ENCODE data around the gene POLR2J. TPM values are rescaled to one million over a fixed set of nuclear protein-coding genes. Genes with fewer than 3 reads are reported as not detected.
"Not testable (repeated sequence)": the region's sequence is repeated elsewhere in the genome, so short reads cannot be mapped to it uniquely, and the experiment has no call there.

The POLR2J gene
- 100 to 1,000 TPM; 103 to 115 (median 115) TPM for polyA plus RNA-seq

DNA sequence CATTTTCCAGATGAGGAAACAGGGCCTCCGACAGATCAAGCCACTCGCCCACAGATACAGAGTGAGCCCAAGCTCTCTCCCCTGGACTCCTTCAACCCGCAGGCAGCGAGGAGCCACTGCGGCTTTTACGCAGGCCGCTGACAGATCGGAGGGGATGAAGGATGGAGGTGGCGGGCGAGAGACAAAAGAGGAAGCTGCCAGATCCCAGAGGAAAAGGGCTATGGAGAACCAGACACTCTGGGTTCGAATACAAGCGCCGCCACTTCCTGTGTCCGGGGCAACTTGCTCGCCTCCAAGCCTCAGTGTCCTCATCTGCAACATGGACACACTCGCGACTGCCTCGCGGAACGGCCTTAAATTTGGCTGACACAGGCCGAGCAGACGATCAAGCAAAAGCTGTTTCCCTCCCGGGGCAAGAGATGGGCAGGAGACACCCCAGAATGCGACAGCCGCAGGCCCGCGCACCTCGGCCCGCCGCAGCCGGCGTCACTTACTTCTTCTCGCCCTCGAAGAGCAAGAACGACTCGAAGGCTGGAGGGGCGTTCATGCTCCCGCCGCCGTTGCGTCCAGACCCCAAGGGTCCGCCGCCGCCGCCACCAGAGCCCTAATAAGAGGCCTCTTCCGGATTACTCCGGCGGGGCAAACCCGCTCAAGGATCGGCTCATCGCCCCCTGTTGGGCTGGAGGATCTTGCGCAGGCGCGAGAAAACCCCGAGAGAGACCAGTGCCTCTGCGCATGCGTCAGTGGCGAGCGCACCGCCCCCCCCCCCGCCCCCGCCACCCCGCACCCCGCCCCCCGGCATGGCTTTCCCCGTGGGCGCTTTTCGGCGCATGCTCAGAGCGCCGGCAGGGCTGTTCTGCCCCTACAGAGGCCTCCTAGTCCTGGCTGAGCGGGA, at the start of gene POLR2J:
Gene POLR2J, minus strand, starts transcription at position 609 of the 895 bp plus-strand sequence. Its CDS starts 62 bp downstream, at position 547.
- Mint-ChIP-seq H3K4me3 (peak within 1 kb of the TSS; percentile 85 to 92 (median 88)), H3K27ac (peak within 1 kb of the TSS; percentile 64 to 90 (median 77))
- not testable (repeated sequence) for H3K36me3 Mint-ChIP-seq; H3K27me3 Mint-ChIP-seq (ENCODE audit: low read depth in 3 of 3); H3K9me3 Mint-ChIP-seq; H3K4me1 Mint-ChIP-seq
- DNase-seq = peak; percentile 85 to 92 (median 91)

DNA sequence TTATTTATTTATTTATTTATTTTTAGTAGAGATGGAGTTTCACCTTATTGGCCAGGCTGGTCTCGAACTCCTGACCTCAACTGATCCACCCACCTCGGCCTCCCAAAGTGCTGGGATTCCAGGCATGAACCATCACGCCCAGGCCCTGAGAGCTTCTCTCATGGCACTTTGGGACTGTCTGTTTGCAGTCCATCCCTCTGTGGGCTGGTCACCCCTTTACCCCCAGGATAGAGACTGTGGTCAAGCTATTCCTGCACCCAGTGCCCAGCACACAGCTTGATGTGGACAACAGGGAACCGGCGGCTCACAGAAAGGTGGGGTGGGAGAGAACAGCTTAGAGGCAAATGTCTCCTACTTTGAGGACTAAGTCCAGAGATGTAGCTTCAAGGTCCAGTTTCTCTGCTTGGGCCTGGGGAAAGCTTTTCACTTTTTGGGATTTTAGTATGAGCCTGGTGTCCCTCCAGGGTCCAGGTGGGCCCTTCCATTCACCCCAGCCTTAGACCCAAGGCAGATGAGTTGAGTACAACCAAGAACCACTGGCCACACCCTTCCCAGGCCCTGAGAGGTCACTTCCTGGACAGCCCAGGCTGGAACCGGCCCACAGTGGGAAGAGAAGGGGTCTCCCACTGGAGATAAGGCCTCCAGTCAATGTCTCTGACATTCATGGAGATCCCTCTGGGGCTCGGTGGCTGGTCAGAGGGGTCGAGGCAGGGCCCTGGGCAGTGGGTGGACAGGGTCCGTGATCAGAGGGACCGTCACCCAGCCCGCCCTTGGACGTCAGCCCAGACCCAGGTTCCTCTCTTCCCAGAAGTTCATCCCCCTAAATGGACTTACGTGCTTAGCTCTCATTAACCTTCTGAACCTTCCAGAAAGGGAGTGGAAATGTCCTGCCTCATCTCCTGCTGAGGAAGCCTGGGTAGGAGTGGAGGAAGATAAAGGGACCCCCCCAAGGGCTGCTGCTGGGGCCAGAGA, 49.4 kb upstream of the POLR2J start:
- H3K27me3 Mint-ChIP-seq (ENCODE audit: low read depth in 3 of 3); H3K4me3 Mint-ChIP-seq; H3K27ac Mint-ChIP-seq; H3K36me3 Mint-ChIP-seq; DNase-seq; H3K9me3 Mint-ChIP-seq; H3K4me1 Mint-ChIP-seq: not testable (repeated sequence)

GRCh38 chr7:102527182-102527581, 48.5 kb upstream of the POLR2J start:
- not testable (repeated sequence) for H3K27ac Mint-ChIP-seq; H3K36me3 Mint-ChIP-seq; H3K9me3 Mint-ChIP-seq; H3K4me1 Mint-ChIP-seq; H3K27me3 Mint-ChIP-seq (ENCODE audit: low read depth in 3 of 3); DNase-seq; H3K4me3 Mint-ChIP-seq

DNA sequence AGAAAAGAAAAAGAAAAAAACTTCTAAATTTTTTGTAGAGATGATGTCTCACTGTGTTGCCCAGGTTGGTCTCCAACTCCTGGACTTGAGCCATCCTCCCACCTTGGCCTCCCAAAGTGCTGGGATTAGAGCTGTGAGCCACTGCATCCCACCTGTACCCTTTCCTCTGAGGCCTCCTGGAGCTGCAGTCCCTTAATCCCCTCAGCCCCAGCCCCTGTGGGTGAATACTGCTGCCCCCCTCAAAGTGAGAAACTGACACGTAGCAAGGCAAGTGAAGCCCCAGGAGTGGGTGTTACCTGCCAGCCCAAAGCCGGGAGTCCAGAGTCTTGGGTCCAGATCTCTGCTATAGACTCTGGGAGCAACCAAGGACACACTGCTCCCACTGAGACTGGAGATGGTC, 46.1 kb upstream of the POLR2J start:
- not testable (repeated sequence) for H3K4me3 Mint-ChIP-seq; DNase-seq; H3K27ac Mint-ChIP-seq; H3K9me3 Mint-ChIP-seq; H3K27me3 Mint-ChIP-seq (ENCODE audit: low read depth in 3 of 3); H3K36me3 Mint-ChIP-seq; H3K4me1 Mint-ChIP-seq

GRCh38 chr7:102520797-102521196, 42.1 kb upstream of the POLR2J start:
- H3K9me3 Mint-ChIP-seq; H3K36me3 Mint-ChIP-seq; H3K4me1 Mint-ChIP-seq; H3K27me3 Mint-ChIP-seq (ENCODE audit: low read depth in 3 of 3); DNase-seq; H3K4me3 Mint-ChIP-seq; H3K27ac Mint-ChIP-seq: not testable (repeated sequence)

DNA sequence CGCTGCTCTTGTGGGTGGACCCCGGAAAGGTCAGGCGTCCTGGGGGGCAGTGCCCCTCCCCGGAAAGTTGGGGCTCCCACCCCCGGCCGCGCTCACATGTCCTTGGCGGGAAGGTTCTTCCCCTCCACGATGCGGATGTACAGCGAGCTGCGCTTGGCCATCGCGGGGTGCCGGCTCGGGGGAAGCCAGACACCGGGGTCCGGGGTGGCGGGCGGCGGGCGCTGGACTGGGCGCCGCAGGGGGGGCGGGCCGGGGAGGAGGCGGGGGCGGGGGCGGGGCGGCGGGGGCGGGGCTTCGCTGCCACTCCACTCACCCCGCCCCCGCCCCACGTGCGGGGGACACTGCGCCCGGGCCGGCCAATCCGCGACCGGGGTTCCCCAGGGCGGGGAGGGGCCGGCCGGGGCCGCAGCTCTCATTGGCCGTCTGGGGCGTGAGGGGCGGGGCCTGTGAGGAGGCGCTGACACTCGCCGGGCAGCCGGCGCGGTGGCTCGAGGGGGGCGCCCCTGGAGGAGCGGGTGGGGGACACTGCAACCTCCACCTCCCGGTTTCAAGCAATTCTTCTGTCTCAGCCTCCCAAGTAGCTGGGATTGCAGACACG, 38.9 kb upstream of the POLR2J start, which contains the start of gene RASA4B:
Gene RASA4B, minus strand, starts transcription at position 228 of the 598 bp plus-strand sequence. Its CDS starts 67 bp downstream, at position 161.
- not testable (repeated sequence) for H3K4me1 Mint-ChIP-seq; H3K27ac Mint-ChIP-seq; H3K36me3 Mint-ChIP-seq; H3K9me3 Mint-ChIP-seq; DNase-seq; H3K27me3 Mint-ChIP-seq (ENCODE audit: low read depth in 3 of 3)
- peak within 1 kb of the TSS in 4 of 5 donors; percentile 48 to 67 (median 52) for H3K4me3 Mint-ChIP-seq

GRCh38 chr7:102516951-102517350, 38.2 kb upstream of the POLR2J start:
- not testable (repeated sequence) for H3K4me1 Mint-ChIP-seq; H3K36me3 Mint-ChIP-seq; H3K9me3 Mint-ChIP-seq; DNase-seq; H3K4me3 Mint-ChIP-seq; H3K27ac Mint-ChIP-seq; H3K27me3 Mint-ChIP-seq (ENCODE audit: low read depth in 3 of 3)

GRCh38 chr7:102515889-102516288, 37.2 kb upstream of the POLR2J start:
- H3K36me3 Mint-ChIP-seq; H3K27me3 Mint-ChIP-seq (ENCODE audit: low read depth in 3 of 3); H3K27ac Mint-ChIP-seq; DNase-seq; H3K9me3 Mint-ChIP-seq; H3K4me3 Mint-ChIP-seq; H3K4me1 Mint-ChIP-seq: not testable (repeated sequence)

GRCh38 chr7:102514881-102515721, 36.4 kb upstream of the POLR2J start:
- H3K27ac Mint-ChIP-seq; H3K4me1 Mint-ChIP-seq; H3K9me3 Mint-ChIP-seq; H3K4me3 Mint-ChIP-seq; H3K36me3 Mint-ChIP-seq; H3K27me3 Mint-ChIP-seq (ENCODE audit: low read depth in 3 of 3); DNase-seq: not testable (repeated sequence)

DNA sequence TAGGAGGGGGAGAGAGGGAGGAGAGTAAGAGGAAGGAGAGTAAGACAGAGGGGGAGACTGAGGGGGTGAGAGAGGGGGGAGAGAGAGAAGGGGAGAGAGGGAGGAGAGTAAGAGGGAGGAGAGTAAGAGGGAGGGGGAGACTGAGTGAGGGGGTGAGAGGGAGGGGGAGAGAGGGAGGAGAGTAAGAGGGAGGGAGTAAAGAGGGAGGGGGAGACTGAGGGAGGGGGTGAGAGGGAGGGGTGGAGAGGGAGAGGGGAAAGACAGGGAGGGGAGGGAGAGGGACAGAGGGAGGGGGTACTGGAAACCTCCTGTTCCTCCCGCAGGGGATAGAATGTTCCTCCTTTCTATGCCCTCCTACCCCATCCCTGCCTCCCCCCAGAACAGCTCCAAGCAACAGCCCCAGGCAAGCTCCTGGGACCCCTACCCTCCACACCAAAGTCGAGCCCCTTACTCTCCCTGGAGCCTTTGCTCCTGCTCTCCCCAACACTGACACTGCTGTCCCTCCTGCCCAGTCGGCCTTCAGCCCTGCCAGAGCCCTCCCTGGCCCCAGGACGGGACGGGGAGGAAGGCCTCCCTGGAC, 34.0 kb upstream of the POLR2J start:
- H3K27ac Mint-ChIP-seq = not testable (repeated sequence)

GRCh38 chr7:102511860-102512522, 33.3 kb upstream of the POLR2J start:
- not testable (repeated sequence) for H3K27ac Mint-ChIP-seq; H3K4me1 Mint-ChIP-seq; H3K9me3 Mint-ChIP-seq; H3K27me3 Mint-ChIP-seq (ENCODE audit: low read depth in 3 of 3); DNase-seq; H3K36me3 Mint-ChIP-seq; H3K4me3 Mint-ChIP-seq

More for the DNA sequence above, 34.0 kb upstream of the POLR2J start:
- not testable (repeated sequence) for H3K4me1 Mint-ChIP-seq; H3K27me3 Mint-ChIP-seq (ENCODE audit: low read depth in 3 of 3); H3K9me3 Mint-ChIP-seq; H3K36me3 Mint-ChIP-seq; DNase-seq
- H3K4me3 Mint-ChIP-seq = peak overlapping the region in 2 of 5 donors; percentile 18 to 21

- H3K4me3 Mint-ChIP-seq; H3K36me3 Mint-ChIP-seq; H3K9me3 Mint-ChIP-seq; DNase-seq; H3K27me3 Mint-ChIP-seq (ENCODE audit: low read depth in 3 of 3); H3K4me1 Mint-ChIP-seq; H3K27ac Mint-ChIP-seq: not testable (repeated sequence)
Measured at GRCh38 chr7:102510575-102510974, 31.9 kb upstream of the POLR2J start.

Measured in immature natural killer cell (primary cell).